Keratinocyte (primary cell): ENCODE measurements around the gene LTBP3. TPM values are rescaled to one million over a fixed set of nuclear protein-coding genes. Genes with fewer than 3 reads are reported as not detected.

Experiments used
- DNase-seq: peaks from one replicate; pipeline ENCODE4 v3.0.0-alpha.2; 2011; ENCODE audit warnings: low read depth, missing footprints, low spot score
- FAIRE-seq: peaks from 2 replicates; lab custom pipeline; 2011; peaks lifted over from hg19 to GRCh38; lab: Jason Lieb, UNC
- H2AFZ ChIP-seq: 2 replicates; pipeline ENCODE4 v1.6.0; 2012; ENCODE audit warnings: low read length, control low read depth, inconsistent platforms; ENCODE audit not compliant: control insufficient read depth
- H3K27ac ChIP-seq: 2 replicates; pipeline ENCODE4 v1.5.1; 2011; ENCODE audit warnings: low read length; ENCODE audit not compliant: control insufficient read depth, insufficient read depth
- H3K27me3 ChIP-seq: 3 replicates; pipeline ENCODE4 v1.6.0; 2011; ENCODE audit warnings: low read length; ENCODE audit not compliant: control insufficient read depth, insufficient read depth; ENCODE audit errors: extremely low read depth
- H3K36me3 ChIP-seq, 2 experiments: 2 replicates in 1 of 2; 3 replicates in 1 of 2; pipeline ENCODE4 v1.5.1; 2011; ENCODE audit warnings: low read length in 2 of 2, mild to moderate bottlenecking in 1 of 2; ENCODE audit not compliant: control insufficient read depth in 2 of 2, insufficient read depth in 2 of 2; ENCODE audit errors: extremely low read depth in 1 of 2
- H3K4me1 ChIP-seq: 3 replicates; pipeline ENCODE4 v1.5.1; 2011; ENCODE audit warnings: low read length; ENCODE audit not compliant: control insufficient read depth, insufficient read depth; ENCODE audit errors: extremely low read depth
- H3K4me2 ChIP-seq: 3 replicates; pipeline ENCODE4 v1.6.0; 2011; ENCODE audit warnings: low read depth, low read length; ENCODE audit not compliant: control insufficient read depth, insufficient read depth; ENCODE audit errors: extremely low read depth
- H3K4me3 ChIP-seq, 3 experiments: fragments of 200-600 bp in 1 of 3; sonication (generic) in 1 of 3; 2 replicates in 2 of 3; 3 replicates in 1 of 3; pipeline ENCODE4 v1.5.1; 2011 to 2016; ENCODE audit warnings: low read length in 3 of 3, mild to moderate bottlenecking in 3 of 3, control low read depth in 2 of 3, inconsistent platforms in 1 of 3, low read depth in 1 of 3, mixed read lengths in 1 of 3, mixed run types in 1 of 3, moderate library complexity in 1 of 3; ENCODE audit not compliant: control insufficient read depth in 2 of 3, insufficient read depth in 2 of 3; ENCODE audit errors: extremely low read depth in 1 of 3
- H3K79me2 ChIP-seq: 2 replicates; pipeline ENCODE4 v1.6.0; 2012; ENCODE audit warnings: low read length; ENCODE audit not compliant: control insufficient read depth, insufficient read depth
- H3K9ac ChIP-seq: 3 replicates; pipeline ENCODE4 v1.6.0; 2011; ENCODE audit warnings: low read length; ENCODE audit not compliant: control insufficient read depth, insufficient read depth; ENCODE audit errors: extremely low read depth
- H3K9me1 ChIP-seq: 3 replicates; pipeline ENCODE4 v1.6.0; 2011; ENCODE audit warnings: low read length; ENCODE audit not compliant: control insufficient read depth, insufficient read depth; ENCODE audit errors: extremely low read depth
- H3K9me3 ChIP-seq: 2 replicates; pipeline ENCODE4 v1.5.1; 2012; ENCODE audit warnings: low read depth, low read length; ENCODE audit not compliant: control insufficient read depth
- H4K20me1 ChIP-seq: 3 replicates; pipeline ENCODE4 v1.6.0; 2011; ENCODE audit warnings: low read length; ENCODE audit not compliant: control insufficient read depth, insufficient read depth; ENCODE audit errors: extremely low read depth
- CTCF ChIP-seq, 3 experiments: IDR thresholded peaks in 1 of 3; conservative IDR thresholded peaks in 1 of 3; optimal IDR thresholded peaks in 1 of 3; 2 replicates in 2 of 3; 3 replicates in 1 of 3; pipeline versions ENCODE3 to v1.5.1; 2011; ENCODE audit warnings: low read length in 3 of 3, mild to moderate bottlenecking in 3 of 3, moderate library complexity in 2 of 3, control low read depth in 1 of 3, inconsistent platforms in 1 of 3; ENCODE audit not compliant: insufficient read depth in 2 of 3; ENCODE audit errors: extremely low read depth in 1 of 3
- EZH2 ChIP-seq: IDR thresholded peaks from one replicate; pipeline ENCODE4 v1.6.1; 2012; ENCODE audit warnings: inconsistent platforms, mild to moderate bottlenecking, low read length, moderate library complexity
- dilution Hi-C: fragments of 300-500 bp; cut with MboI; formaldehyde crosslinking; loops from one replicate; pipeline ENCODE4 v1.7.0; 2020; ENCODE audit warnings: low sequenced_read_pairs; ENCODE audit not compliant: extremely low pct_ligation_motif_present
- polyA plus RNA-seq, 5 experiments: library from polyadenylated mRNA; depleted of rRNA in 3 of 5; stranded (reverse) in 3 of 5; stranded (forward) in 1 of 5; unstranded in 1 of 5; fragments of >200 nt; gene quantifications; 1 replicate in 1 of 5; 2 replicates in 3 of 5; 3 replicates in 1 of 5; pipeline versions ENCODE4 v1.2.1 to v1.2.3, GENCODE V29; 2011 to 2012; ENCODE audit warnings: missing spikeins in 2 of 5, low read depth in 1 of 5, low replicate concordance in 1 of 5

The LTBP3 gene
- polyA plus RNA-seq, 1 donor (not counting 4 experiments of a cell fraction or from before 2014, with no cell fraction given): 9.1 TPM

GRCh38 chr11:65583589-65583988 lies 25.4 kb upstream of the LTBP3 start:
- Histone ChIP-seq H3K9ac (no peak overlapping the region), H3K4me1 (peaks cover 10% of the 10 kb centered on the region), H3K79me2 (no peaks in the 10 kb centered on the region), H2AFZ (no peak overlapping the region), H3K9me3 (no peaks in the 10 kb centered on the region), H3K4me3 (no peak overlapping the region), H3K9me1 (no peaks in the 10 kb centered on the region), H3K4me2 (no peak overlapping the region), H3K27ac (no peak overlapping the region), H3K36me3 (peaks cover 17 to 18% of the 10 kb centered on the region in 2 experiments), H3K27me3 (no peaks in the 10 kb centered on the region), H4K20me1 (peaks cover 4% of the 10 kb centered on the region)
- FAIRE-seq: no peak
- no peak for DNase-seq
- TF ChIP-seq CTCF (optimal IDR thresholded peaks at IDR 0.05 in 1 of 3, IDR thresholded peaks at IDR 0.05 in 1 of 3, conservative IDR thresholded peaks at IDR 0.05 in 1 of 3; ENCODE audit: extremely low read depth in 1 of 3, insufficient read depth in 2 of 3, low read length in 3 of 3): no peak
- TF ChIP-seq EZH2: no peak
- dilution Hi-C loops: no loop called here

DNA sequence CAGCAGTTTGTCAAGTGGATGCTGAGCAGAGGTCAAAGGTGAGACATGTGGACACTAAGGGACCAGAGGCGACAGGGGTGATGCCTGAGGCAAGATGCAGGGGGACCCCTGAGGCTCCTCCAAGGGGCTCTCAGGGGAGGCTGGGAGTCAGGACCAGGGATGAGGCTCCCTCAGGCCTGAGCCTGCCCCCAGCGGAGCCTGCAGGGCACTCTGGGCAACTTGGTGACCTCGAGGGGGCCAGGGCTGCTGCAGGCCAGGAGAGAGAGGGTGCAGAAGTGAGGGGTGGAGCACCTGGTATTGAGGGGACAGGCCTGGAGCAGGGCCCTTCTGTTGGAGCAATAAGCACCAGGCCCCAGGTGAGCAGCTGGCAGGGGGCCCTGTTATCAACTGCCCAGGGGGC lies 23.8 kb upstream of the LTBP3 start:
- FAIRE-seq (no peak), DNase-seq (no peak)
- Histone ChIP-seq H3K9ac (no peak overlapping the region), H3K79me2 (no peaks in the 10 kb centered on the region), H3K36me3 (peaks cover 14 to 18% of the 10 kb centered on the region in 2 experiments), H2AFZ (no peak overlapping the region), H3K4me3 (no peak overlapping the region), H3K27me3 (no peaks in the 10 kb centered on the region), H4K20me1 (peaks cover 7% of the 10 kb centered on the region), H3K27ac (no peak overlapping the region), H3K9me3 (no peaks in the 10 kb centered on the region), H3K9me1 (no peaks in the 10 kb centered on the region), H3K4me1 (peaks cover 10% of the 10 kb centered on the region), H3K4me2 (no peak overlapping the region)
- no peak for TF ChIP-seq EZH2
- dilution Hi-C loops: no loop called here

DNA sequence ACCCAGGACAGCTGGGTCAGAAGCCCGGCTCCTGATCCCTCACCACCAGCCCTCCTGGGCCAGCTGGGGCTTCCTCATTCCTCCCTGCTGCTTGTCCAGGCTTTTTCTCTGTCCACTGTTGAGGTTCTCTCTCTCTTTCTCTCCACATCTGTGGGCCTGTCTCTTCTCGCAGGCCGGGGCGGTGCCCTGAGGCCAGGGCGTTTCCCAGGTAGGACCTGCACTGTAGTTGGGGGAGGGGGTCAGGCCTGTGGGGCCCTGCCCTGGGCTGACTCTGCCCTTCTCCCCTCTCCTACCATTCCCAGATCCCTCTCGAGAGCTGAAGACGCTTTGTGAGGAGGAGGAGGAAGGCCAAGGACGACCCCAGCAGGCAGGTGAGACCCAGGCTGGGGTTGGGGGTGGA lies 22.6 kb upstream of the LTBP3 start:
- Histone ChIP-seq H3K36me3 (peaks cover 11 to 14% of the 10 kb centered on the region in 2 experiments), H3K4me2 (no peak overlapping the region), H3K27ac (no peak overlapping the region), H4K20me1 (peaks cover 4% of the 10 kb centered on the region), H3K4me1 (peaks cover 19% of the 10 kb centered on the region), H3K9me3 (no peaks in the 10 kb centered on the region), H3K9me1 (no peaks in the 10 kb centered on the region), H3K4me3 (no peak overlapping the region), H3K27me3 (no peaks in the 10 kb centered on the region), H3K9ac (no peak overlapping the region), H3K79me2 (peaks cover 2% of the 10 kb centered on the region), H2AFZ (no peak overlapping the region)
- FAIRE-seq (no peak), DNase-seq (no peak)
- TF ChIP-seq EZH2 (no peak), CTCF (optimal IDR thresholded peaks at IDR 0.05 in 1 of 3, IDR thresholded peaks at IDR 0.05 in 1 of 3, conservative IDR thresholded peaks at IDR 0.05 in 1 of 3; ENCODE audit: extremely low read depth in 1 of 3, insufficient read depth in 2 of 3, low read length in 3 of 3) (no peak)
- dilution Hi-C loops: no loop called here
